ENCODE measurements around the gene CNTN2. TPM values are rescaled to one million over a fixed set of nuclear protein-coding genes. Genes with fewer than 3 reads are reported as not detected.

Gene CNTN2
- total RNA-seq, 1 donor from 2014 or later, result 0.10 TPM

DNA sequence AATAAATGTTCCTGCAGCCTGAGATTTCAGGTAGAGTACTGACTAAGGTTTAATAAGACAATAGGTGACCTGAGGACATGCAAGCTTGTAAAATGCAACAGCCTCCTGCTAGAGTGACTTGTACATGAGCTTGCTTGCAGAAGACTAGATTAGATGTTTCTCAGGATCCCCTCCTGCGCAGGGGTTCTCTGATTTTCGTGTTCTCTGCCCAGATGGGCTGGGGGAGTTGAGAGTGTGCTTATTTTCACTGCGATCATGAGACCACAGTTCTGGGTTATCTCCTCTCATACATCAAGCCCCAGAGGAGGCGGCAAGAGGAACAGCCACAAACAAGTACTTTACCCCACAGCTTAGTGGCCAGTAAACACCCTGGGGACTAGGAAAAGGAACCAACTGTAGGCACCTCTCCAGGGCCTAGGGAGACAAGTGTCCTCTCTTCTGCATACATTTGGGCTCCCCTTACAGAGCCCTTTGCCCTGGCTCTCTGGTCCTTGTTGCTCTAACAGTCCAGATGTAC lies 33.3 kb downstream of the CNTN2 start:
- TF ChIP-seq, protein P1, sequence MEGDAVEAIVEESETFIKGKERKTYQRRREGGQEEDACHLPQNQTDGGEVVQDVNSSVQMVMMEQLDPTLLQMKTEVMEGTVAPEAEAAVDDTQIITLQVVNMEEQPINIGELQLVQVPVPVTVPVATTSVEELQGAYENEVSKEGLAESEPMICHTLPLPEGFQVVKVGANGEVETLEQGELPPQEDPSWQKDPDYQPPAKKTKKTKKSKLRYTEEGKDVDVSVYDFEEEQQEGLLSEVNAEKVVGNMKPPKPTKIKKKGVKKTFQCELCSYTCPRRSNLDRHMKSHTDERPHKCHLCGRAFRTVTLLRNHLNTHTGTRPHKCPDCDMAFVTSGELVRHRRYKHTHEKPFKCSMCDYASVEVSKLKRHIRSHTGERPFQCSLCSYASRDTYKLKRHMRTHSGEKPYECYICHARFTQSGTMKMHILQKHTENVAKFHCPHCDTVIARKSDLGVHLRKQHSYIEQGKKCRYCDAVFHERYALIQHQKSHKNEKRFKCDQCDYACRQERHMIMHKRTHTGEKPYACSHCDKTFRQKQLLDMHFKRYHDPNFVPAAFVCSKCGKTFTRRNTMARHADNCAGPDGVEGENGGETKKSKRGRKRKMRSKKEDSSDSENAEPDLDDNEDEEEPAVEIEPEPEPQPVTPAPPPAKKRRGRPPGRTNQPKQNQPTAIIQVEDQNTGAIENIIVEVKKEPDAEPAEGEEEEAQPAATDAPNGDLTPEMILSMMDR (IDR thresholded peaks at IDR 0.05; ENCODE audit: unreplicated experiment), result no peak
- no peak overlapping the region for H3K4me3 Mint-ChIP-seq (ENCODE audit: unreplicated experiment)
- H3K4me1 Mint-ChIP-seq (ENCODE audit: unreplicated experiment), result no peaks in the 10 kb centered on the region
- no peak for DNase-seq (ENCODE audit: low spot score)
- H3K9me3 Mint-ChIP-seq (ENCODE audit: unreplicated experiment), result no peaks in the 10 kb centered on the region
- peaks cover 7% of the 10 kb centered on the region for H3K27me3 Mint-ChIP-seq (ENCODE audit: unreplicated experiment)
- H3K27ac Mint-ChIP-seq (ENCODE audit: unreplicated experiment), result no peak overlapping the region
- H3K36me3 Mint-ChIP-seq (ENCODE audit: low read depth, unreplicated experiment), result no peaks in the 10 kb centered on the region

DNA sequence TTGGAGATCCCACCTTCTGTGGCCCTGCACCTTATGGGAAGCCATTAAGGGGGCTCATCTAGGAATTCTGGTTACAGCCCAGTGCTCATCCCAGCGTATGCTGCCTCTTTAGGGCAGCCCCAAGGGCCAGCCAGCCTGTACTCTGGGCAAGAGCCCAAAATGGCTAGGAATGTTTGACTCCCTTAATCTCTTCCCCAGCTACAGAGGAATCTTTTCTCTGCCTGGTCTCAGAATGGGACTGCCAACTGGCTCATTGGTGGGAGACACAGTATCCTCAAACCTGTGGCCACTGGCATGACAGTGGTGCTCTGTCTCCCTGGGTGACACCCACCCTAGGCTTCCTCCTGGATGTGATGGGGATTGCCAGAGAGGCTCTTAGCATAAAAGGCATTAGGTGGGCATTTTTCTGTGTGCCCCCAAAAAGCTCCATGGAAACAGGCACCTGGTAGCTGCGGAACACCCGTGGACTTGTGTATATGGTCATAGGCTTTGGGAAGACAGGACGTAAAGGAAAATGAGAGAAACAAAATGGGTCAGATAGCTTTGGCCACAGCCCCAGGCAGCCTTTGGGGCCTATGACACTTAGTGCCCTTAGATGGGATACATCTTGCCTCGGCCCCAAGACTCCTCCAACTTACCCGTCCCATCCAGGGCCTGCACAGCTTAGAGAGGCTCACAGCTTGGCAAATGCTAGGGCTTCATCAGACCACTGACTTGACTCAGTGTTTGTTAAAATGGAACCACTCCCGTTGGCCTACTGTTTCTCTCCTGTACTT lies 34.3 kb downstream of the CNTN2 start:
- Mint-ChIP-seq H3K4me3 (ENCODE audit: unreplicated experiment) (no peak overlapping the region), H3K4me1 (ENCODE audit: unreplicated experiment) (no peaks in the 10 kb centered on the region), H3K9me3 (ENCODE audit: unreplicated experiment) (no peaks in the 10 kb centered on the region), H3K36me3 (ENCODE audit: low read depth, unreplicated experiment) (no peaks in the 10 kb centered on the region), H3K27me3 (ENCODE audit: unreplicated experiment) (peaks cover 7% of the 10 kb centered on the region), H3K27ac (ENCODE audit: unreplicated experiment) (no peak overlapping the region)
- no peak for DNase-seq (ENCODE audit: low spot score)
- TF ChIP-seq, protein P1 (IDR thresholded peaks at IDR 0.05; ENCODE audit: unreplicated experiment), result no peak

DNA sequence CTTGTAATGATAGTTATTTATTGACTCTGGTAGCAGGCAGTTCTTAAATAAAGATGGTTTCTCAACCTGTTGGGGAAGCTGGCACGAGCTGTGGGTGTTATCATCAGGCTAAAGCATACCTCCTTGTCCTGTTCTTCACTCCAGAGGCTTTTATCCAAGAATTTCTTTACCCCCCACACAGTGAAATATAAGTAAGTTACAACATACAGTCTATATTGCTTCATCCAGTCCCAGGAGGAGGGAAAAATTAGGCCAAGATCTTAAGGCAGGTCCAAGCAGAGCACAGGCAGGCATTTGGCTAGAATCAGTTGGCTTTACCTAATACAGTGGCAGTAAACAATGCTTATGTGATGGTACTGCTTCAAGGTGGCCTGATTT lies 34.9 kb downstream of the CNTN2 start:
- Mint-ChIP-seq H3K27me3 (ENCODE audit: unreplicated experiment) (peaks cover 7% of the 10 kb centered on the region), H3K9me3 (ENCODE audit: unreplicated experiment) (no peaks in the 10 kb centered on the region), H3K36me3 (ENCODE audit: low read depth, unreplicated experiment) (peaks cover 1% of the 10 kb centered on the region), H3K27ac (ENCODE audit: unreplicated experiment) (no peak overlapping the region), H3K4me1 (ENCODE audit: unreplicated experiment) (no peaks in the 10 kb centered on the region), H3K4me3 (ENCODE audit: unreplicated experiment) (no peak overlapping the region)
- TF ChIP-seq, protein P1 (IDR thresholded peaks at IDR 0.05; ENCODE audit: unreplicated experiment), result no peak
- no peak for DNase-seq (ENCODE audit: low spot score)

DNA sequence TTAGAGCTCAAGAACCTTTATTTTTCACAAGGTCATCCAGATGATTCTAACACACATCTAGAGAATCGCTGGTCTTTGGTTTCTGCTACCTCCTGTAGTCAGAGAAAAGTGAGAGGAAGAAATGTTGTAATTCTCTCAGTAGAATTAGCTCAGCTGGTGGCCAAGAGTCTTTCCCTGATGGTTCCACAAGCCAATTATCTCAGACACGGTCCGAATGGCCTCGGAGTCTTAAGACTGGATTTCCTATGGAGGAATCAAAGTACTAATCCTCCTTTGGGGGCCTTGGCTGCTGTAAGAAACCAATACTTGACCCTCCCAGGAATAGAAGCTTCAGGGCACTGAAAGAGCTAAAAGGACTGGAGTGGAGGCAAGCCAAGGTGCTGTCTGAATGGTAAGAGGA lies 39.4 kb downstream of the CNTN2 start:
- no peak for DNase-seq (ENCODE audit: low spot score)
- peaks cover 12% of the 10 kb centered on the region for H3K36me3 Mint-ChIP-seq (ENCODE audit: low read depth, unreplicated experiment)
- no peak overlapping the region for H3K27ac Mint-ChIP-seq (ENCODE audit: unreplicated experiment)
- no peak overlapping the region for H3K4me3 Mint-ChIP-seq (ENCODE audit: unreplicated experiment)
- TF ChIP-seq, protein P1 (IDR thresholded peaks at IDR 0.05; ENCODE audit: unreplicated experiment), result no peak
- H3K27me3 Mint-ChIP-seq (ENCODE audit: unreplicated experiment), result no peaks in the 10 kb centered on the region
- H3K9me3 Mint-ChIP-seq (ENCODE audit: unreplicated experiment), result no peaks in the 10 kb centered on the region
- H3K4me1 Mint-ChIP-seq (ENCODE audit: unreplicated experiment), result peaks cover 3% of the 10 kb centered on the region

DNA sequence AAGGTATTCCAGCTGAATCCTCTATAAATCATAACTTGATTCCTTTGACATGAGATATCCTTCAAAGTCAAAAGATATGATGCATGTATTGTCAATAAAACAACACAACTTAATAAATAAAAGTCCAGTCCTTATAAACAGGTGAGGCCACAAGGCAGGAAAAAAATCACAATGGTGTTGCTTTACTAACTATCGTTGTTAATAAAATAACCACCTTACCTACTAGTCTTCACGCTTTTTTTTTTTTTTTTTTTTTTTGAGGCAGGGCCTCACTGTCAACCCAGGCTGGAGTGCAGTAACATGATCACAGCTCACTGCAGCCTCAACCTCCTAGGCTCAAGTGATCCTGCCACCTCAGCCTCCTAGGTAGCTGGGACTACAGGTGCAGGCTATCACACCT lies 41.3 kb downstream of the CNTN2 start, which contains the start of gene TMEM81:
TMEM81 (minus strand) TSS at position 101 of the 400 bp plus-strand sequence. CDS start 140 bp downstream, outside the sequence.
- no peak for DNase-seq (ENCODE audit: low spot score)
- Mint-ChIP-seq H3K27ac (ENCODE audit: unreplicated experiment) (no peak within 1 kb of the TSS), H3K27me3 (ENCODE audit: unreplicated experiment) (no peaks in the 10 kb centered on the region), H3K4me3 (ENCODE audit: unreplicated experiment) (no peak within 1 kb of the TSS), H3K9me3 (ENCODE audit: unreplicated experiment) (no peaks in the 10 kb centered on the region), H3K4me1 (ENCODE audit: unreplicated experiment) (peaks cover 3% of the 10 kb centered on the region), H3K36me3 (ENCODE audit: low read depth, unreplicated experiment) (peaks cover 12% of the 10 kb centered on the region)
- TF ChIP-seq, protein P1 (IDR thresholded peaks at IDR 0.05; ENCODE audit: unreplicated experiment), result no peak

Measured in endothelial cell (in vitro differentiated cells).